WI38 (cell line): ENCODE measurements around the gene CDC20.
"Not testable (repeated sequence)": the region's sequence is repeated elsewhere in the genome, so short reads cannot be mapped to it uniquely, and the experiment has no call there.

ENCODE experiments used
- H3K4me3 ChIP-seq: 2 replicates; pipeline ENCODE4 v1.5.1; 2011; ENCODE audit warnings: low read depth, mild to moderate bottlenecking, control low read depth, low read length
- TF ChIP-seq, protein P1 (sequence below): IDR thresholded peaks from 2 replicates; pipeline ENCODE4 v1.5.1; 2012; ENCODE audit warnings: low read depth, mild to moderate bottlenecking, control low read depth, low read length

Gene CDC20

DNA sequence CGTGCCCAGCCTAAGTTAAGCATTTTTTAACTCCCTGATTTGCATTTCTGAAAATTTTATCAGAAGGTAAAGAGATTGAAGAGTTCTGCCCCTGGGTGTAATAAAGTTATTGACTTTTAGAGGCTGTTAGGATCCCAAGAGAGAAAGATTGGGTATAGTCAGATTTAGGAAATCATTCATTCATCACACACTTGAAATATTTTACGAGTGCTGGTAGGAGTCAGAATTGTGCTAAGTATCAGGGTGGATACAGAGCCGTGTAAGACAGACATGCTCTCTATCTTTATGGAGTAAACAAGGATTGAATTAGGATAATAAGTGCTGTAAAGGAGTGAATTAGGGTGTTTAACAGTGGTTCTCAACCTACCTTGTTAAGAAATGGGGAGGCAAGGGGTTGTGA lies 33.9 kb downstream of the CDC20 start:
- TF ChIP-seq, protein P1, sequence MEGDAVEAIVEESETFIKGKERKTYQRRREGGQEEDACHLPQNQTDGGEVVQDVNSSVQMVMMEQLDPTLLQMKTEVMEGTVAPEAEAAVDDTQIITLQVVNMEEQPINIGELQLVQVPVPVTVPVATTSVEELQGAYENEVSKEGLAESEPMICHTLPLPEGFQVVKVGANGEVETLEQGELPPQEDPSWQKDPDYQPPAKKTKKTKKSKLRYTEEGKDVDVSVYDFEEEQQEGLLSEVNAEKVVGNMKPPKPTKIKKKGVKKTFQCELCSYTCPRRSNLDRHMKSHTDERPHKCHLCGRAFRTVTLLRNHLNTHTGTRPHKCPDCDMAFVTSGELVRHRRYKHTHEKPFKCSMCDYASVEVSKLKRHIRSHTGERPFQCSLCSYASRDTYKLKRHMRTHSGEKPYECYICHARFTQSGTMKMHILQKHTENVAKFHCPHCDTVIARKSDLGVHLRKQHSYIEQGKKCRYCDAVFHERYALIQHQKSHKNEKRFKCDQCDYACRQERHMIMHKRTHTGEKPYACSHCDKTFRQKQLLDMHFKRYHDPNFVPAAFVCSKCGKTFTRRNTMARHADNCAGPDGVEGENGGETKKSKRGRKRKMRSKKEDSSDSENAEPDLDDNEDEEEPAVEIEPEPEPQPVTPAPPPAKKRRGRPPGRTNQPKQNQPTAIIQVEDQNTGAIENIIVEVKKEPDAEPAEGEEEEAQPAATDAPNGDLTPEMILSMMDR = no peak
- H3K4me3 ChIP-seq = no peak overlapping the region

GRCh38 chr1:43395523-43395922 lies 36.7 kb downstream of the CDC20 start:
- H3K4me3 ChIP-seq = no peak overlapping the region
- TF ChIP-seq, protein P1 = no peak

DNA sequence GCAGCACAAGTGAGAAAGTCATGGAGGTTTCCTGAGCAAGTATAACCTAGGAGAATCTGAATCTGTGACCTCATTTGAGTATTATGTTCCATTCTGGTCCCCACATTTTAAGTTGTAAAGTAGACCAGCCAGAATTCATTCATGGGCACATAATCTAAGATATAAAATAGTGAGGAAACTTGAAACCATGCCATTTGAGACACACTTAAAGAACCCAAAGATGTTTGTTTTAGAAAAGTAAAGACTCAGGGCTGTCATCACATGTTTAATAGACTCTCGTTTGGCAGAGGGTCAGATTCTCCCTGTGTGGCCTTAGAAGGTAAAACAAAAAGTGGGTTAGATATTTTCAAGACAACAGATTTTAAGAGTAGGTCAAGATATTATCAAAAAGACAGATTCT lies 37.3 kb downstream of the CDC20 start:
- TF ChIP-seq, protein P1 = no peak
- no peak overlapping the region for H3K4me3 ChIP-seq

DNA sequence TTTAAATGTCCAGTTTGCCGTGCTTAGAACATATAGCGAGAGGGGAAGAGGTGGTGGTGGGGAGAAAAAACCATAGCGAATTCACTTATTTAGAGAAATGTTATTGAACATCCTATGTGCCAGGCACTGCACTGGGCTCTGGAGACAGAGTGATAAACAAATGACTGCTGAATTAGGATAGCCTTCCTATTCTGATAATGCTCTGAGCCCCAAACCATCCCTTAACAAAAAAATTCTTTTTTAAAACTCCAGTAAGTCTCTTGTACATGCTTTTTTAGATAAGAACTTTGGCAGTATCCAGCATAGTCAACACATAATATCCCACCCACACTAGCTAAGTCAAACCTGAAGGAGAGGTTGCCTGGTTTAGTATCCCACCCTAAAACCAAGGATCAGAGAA lies 39.4 kb downstream of the CDC20 start:
- TF ChIP-seq, protein P1 = no peak

DNA sequence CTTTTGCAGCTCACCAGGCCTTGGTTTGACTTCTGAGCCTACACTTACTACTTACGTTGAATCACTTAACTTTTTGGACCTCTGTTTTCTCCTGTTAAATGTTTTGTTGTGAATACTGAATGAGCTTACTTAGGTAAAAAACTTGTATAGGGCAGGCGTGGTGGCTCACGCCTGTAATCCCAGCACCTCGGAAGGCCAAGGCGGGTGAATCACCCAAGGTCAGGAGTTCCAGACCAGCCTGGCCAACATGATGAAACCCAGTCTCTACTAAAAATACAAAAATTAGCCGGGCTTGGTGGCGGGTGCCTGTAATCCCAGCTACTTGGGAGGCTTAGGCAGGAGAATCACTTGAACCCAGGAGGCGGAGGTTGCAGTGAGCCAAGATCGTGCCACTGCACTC lies 41.7 kb downstream of the CDC20 start:
- not testable (repeated sequence) for H3K4me3 ChIP-seq

More for the DNA sequence above, 39.4 kb downstream of the CDC20 start:
- no peak overlapping the region for H3K4me3 ChIP-seq

- TF ChIP-seq, protein P1 = no peak
- H3K4me3 ChIP-seq = no peak overlapping the region
Measured at GRCh38 chr1:43402089-43402865, 43.5 kb downstream of the CDC20 start.

DNA sequence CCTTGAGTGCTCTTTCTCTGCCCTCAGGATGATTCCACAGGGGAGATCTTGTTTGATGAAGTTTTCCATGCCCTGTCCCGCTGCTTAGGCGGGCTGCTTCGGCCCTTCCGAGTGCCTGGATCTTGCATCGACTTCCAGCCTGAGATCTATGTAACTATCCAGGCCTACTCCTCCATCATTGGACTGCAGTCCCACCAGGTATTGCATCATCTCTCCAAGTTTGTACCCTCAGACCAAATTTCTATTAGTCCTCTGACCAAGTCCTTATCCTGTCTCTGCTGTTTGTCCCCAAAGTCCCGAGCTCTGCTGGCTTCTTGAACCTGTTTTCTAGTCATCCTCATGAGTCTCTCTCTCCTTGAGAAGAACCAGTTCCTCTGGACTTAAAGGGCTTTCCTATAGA lies 45.6 kb downstream of the CDC20 start:
- no peak overlapping the region for H3K4me3 ChIP-seq
- TF ChIP-seq, protein P1 = no peak
